Central memory CD8-positive, alpha-beta T cell (primary cell): ENCODE results near the gene PODN.
A peak's percentile ranks its signal among the peaks of the same experiment; 100 is the strongest.

Source experiments
- ATAC-seq: fragments of 150-1000 bp; cut with Tn5 transposase; replicated peaks from 2 replicates; pipeline ENCODE4 v1.10.0; 2022; ENCODE audit warnings: mild to moderate bottlenecking, moderate FRiP score, moderate number of reproducible peaks; ENCODE audit not compliant: poor library complexity, severe bottlenecking; ENCODE audit errors: extremely low read depth
- DNase-seq, 2 donors: peaks; one replicate each; pipeline ENCODE4 v3.0.0; 2021; ENCODE audit warnings: low spot score in 2 of 2
- H3K27ac Mint-ChIP-seq: one replicate; pipeline ENCODE4 v1.8.0; 2022; ENCODE audit warnings: low read depth, mild to moderate bottlenecking, moderate library complexity, mixed read lengths
- H3K27me3 Mint-ChIP-seq: one replicate; pipeline ENCODE4 v1.8.0; 2022; ENCODE audit warnings: mixed read lengths
- H3K36me3 Mint-ChIP-seq: one replicate; pipeline ENCODE4 v1.8.0; 2022; ENCODE audit warnings: mild to moderate bottlenecking, moderate library complexity, mixed read lengths; ENCODE audit not compliant: insufficient read depth
- H3K4me1 Mint-ChIP-seq: one replicate; pipeline ENCODE4 v1.8.0; 2022; ENCODE audit warnings: mixed read lengths
- H3K4me3 Mint-ChIP-seq: one replicate; pipeline ENCODE4 v1.8.0; 2022; ENCODE audit warnings: mild to moderate bottlenecking, moderate library complexity, mixed read lengths
- H3K9me3 Mint-ChIP-seq: one replicate; pipeline ENCODE4 v1.8.0; 2022; ENCODE audit warnings: mixed read lengths

PODN gene

GRCh38 chr1:53130878-53131589 lies 69.0 kb downstream of the PODN start:
- Mint-ChIP-seq H3K27ac (no peak overlapping the region), H3K9me3 (no peaks in the 10 kb centered on the region), H3K4me3 (no peak overlapping the region), H3K4me1 (peaks cover 52% of the 10 kb centered on the region), H3K36me3 (peaks cover 4% of the 10 kb centered on the region), H3K27me3 (no peaks in the 10 kb centered on the region)
- ATAC-seq, result no peak
- DNase-seq, result no peak

- Mint-ChIP-seq H3K9me3 (no peaks in the 10 kb centered on the region), H3K27ac (no peak overlapping the region), H3K36me3 (peaks cover 6% of the 10 kb centered on the region), H3K27me3 (no peaks in the 10 kb centered on the region), H3K4me1 (peaks cover 46% of the 10 kb centered on the region), H3K4me3 (peak overlapping the region; percentile 2)
- DNase-seq (no peak), ATAC-seq (no peak)
Observed at GRCh38 chr1:53131590-53131938, 69.6 kb downstream of the PODN start.

- H3K36me3 Mint-ChIP-seq, result peaks cover 6% of the 10 kb centered on the region
- H3K9me3 Mint-ChIP-seq, result peaks cover 2% of the 10 kb centered on the region
- peaks cover 45% of the 10 kb centered on the region for H3K4me1 Mint-ChIP-seq
- peak overlapping the region; percentile 79 for H3K27ac Mint-ChIP-seq
- H3K27me3 Mint-ChIP-seq, result no peaks in the 10 kb centered on the region
- no peak for DNase-seq
- ATAC-seq, result no peak
- H3K4me3 Mint-ChIP-seq, result no peak overlapping the region
Observed at GRCh38 chr1:53132176-53132575, 70.2 kb downstream of the PODN start.

- H3K4me1 Mint-ChIP-seq, result peaks cover 41% of the 10 kb centered on the region
- no peak for DNase-seq
- no peak overlapping the region for H3K4me3 Mint-ChIP-seq
Observed at GRCh38 chr1:53133261-53134041, 71.4 kb downstream of the PODN start.

GRCh38 chr1:53134042-53134485 lies 72.1 kb downstream of the PODN start:
- DNase-seq (no peak), ATAC-seq (no peak)
- H3K27ac Mint-ChIP-seq, result no peak overlapping the region
- H3K4me3 Mint-ChIP-seq, result no peak overlapping the region
- H3K27me3 Mint-ChIP-seq, result no peaks in the 10 kb centered on the region
- H3K4me1 Mint-ChIP-seq, result peaks cover 45% of the 10 kb centered on the region
- H3K9me3 Mint-ChIP-seq, result peaks cover 12% of the 10 kb centered on the region
- H3K36me3 Mint-ChIP-seq, result peaks cover 6% of the 10 kb centered on the region

More at GRCh38 chr1:53133261-53134041, 71.4 kb downstream of the PODN start:
- H3K27me3 Mint-ChIP-seq, result no peaks in the 10 kb centered on the region
- H3K9me3 Mint-ChIP-seq, result peaks cover 12% of the 10 kb centered on the region
- H3K36me3 Mint-ChIP-seq, result peaks cover 6% of the 10 kb centered on the region
- H3K27ac Mint-ChIP-seq, result peak overlapping the region; percentile 79
- no peak for ATAC-seq
